ENCODE results near the gene NAA10.

- TF ChIP-seq TCF7 (CRISPR knock-in tag; IDR thresholded peaks at IDR 0.05; ENCODE audit: low read depth) (no peak), TEAD4 (CRISPR knock-in tag; IDR thresholded peaks at IDR 0.05) (no peak), CREB1 (CRISPR knock-in tag; IDR thresholded peaks at IDR 0.05) (no peak), OVOL2 (CRISPR knock-in tag; IDR thresholded peaks at IDR 0.05; ENCODE audit: borderline replicate concordance) (no peak), CTCF (IDR thresholded peaks at IDR 0.05) (no peak), NFE2L1 (CRISPR knock-in tag; IDR thresholded peaks at IDR 0.05) (no peak), USF1 (CRISPR knock-in tag; IDR thresholded peaks at IDR 0.05) (no peak), ELF4 (CRISPR knock-in tag; IDR thresholded peaks at IDR 0.05; ENCODE audit: low read depth) (no peak), GTF2I (CRISPR knock-in tag; conservative IDR thresholded peaks at IDR 0.05) (no peak), E2F5 (CRISPR knock-in tag; IDR thresholded peaks at IDR 0.05) (no peak), ATF3 (CRISPR knock-in tag; conservative IDR thresholded peaks at IDR 0.05) (no peak), ZNF263 (CRISPR knock-in tag; IDR thresholded peaks at IDR 0.05; ENCODE audit: low read depth) (no peak)
These were observed 21.1 kb downstream of the NAA10 start for GRCh38 chrX:153913701-153914100.
